Heart left ventricle (tissue), 16 donors: Measurements from ENCODE around the gene ARHGAP33. TPM values are rescaled to one million over a fixed set of nuclear protein-coding genes. Genes with fewer than 3 reads are reported as not detected.
A peak's percentile ranks its signal among the peaks of the same experiment; 100 is the strongest.

Experiments used
- ATAC-seq, 4 donors: fragments of 200-7000 bp; cut with Tn5 transposase; one replicate each; pipeline ENCODE4 v1.9.1; 2020 to 2022; ENCODE audit warnings: moderate library complexity in 4 of 4, mild to moderate bottlenecking in 3 of 4, moderate number of reproducible peaks in 1 of 4
- DNase-seq, 5 donors: peaks; one replicate each; pipeline ENCODE4 v3.0.0-alpha.2; 2020
- H3K27ac ChIP-seq, 12 donors: fragments of 200-600 bp; sonication (generic) in 4 of 12; one replicate each; pipeline versions ENCODE4 v1.5.0 to v1.8.0; 2016 to 2022; ENCODE audit warnings: mild to moderate bottlenecking in 2 of 12
- H3K27me3 ChIP-seq, 9 donors: fragments of 200-600 bp; sonication (generic) in 2 of 9; one replicate each; pipeline versions ENCODE4 v1.5.1 to v1.8.0; 2016 to 2022; ENCODE audit warnings: mild to moderate bottlenecking in 3 of 9
- H3K36me3 ChIP-seq, 9 donors: fragments of 200-600 bp; sonication (generic) in 2 of 9; one replicate each; pipeline versions ENCODE4 v1.5.0 to v1.8.0; 2018 to 2022; ENCODE audit warnings: mild to moderate bottlenecking in 2 of 9
- H3K4me1 ChIP-seq, 12 donors: fragments of 200-600 bp; sonication (generic) in 4 of 12; one replicate each; pipeline versions ENCODE4 v1.5.0 to v1.8.0; 2016 to 2022; ENCODE audit warnings: mild to moderate bottlenecking in 3 of 12
- H3K4me3 ChIP-seq, 12 donors: fragments of 200-600 bp; sonication (generic) in 4 of 12; one replicate each; pipeline versions ENCODE4 v1.5.0 to v1.8.0; 2017 to 2022; ENCODE audit warnings: mild to moderate bottlenecking in 9 of 12, moderate library complexity in 4 of 12
- H3K9me3 ChIP-seq, 12 donors: fragments of 200-600 bp; sonication (generic) in 4 of 12; one replicate each; pipeline versions ENCODE4 v1.5.0 to v1.8.0; 2016 to 2022; ENCODE audit warnings: mild to moderate bottlenecking in 1 of 12
- POLR2A ChIP-seq, 2 donors: fragments of 450-650 bp; IDR thresholded peaks; one replicate each; pipeline ENCODE4 v1.6.1; 2017; ENCODE audit warnings: antibody characterized with exemption in 2 of 2, mild to moderate bottlenecking in 2 of 2, moderate library complexity in 2 of 2
- WGBS, 4 donors: extraction: QIAGEN DNeasy Blood & Tissue Kit in 2 of 4; methylation state at CpG; one replicate each; pipeline versions ENCODE4 v1.1.5 to v1.1.7; 2013 to 2018; 5-methylcytosine and 5-hydroxymethylcytosine counted together
- intact Hi-C, 10 donors: fragments of 100-400 bp; cut with DNase I; formaldehyde crosslinking; loops; one replicate each; pipeline versions ENCODE4 v1.11.1 to v1.14.2; 2022
- polyA plus RNA-seq, 2 donors: library from polyadenylated mRNA; stranded (reverse); fragments of 200-250 nt; gene quantifications; one replicate each; pipeline ENCODE4 v1.2.3, GENCODE V29; 2013
- total RNA-seq, 9 donors: library from RNA; depleted of rRNA in 2 of 9; stranded (reverse); fragments of >200 nt in 2 of 9; fragmentation: NEBNext Ultra II Directional in 3 of 9; extraction: Animal tissue kit (Norgen Biotek cat#: 25700) in 3 of 9; gene quantifications; one replicate each; pipeline versions ENCODE4 v1.1.0 to v1.2.4, GENCODE V29; 2016 to 2023
- TF ChIP-seq, protein P1 (sequence below), 12 donors: fragments of 200-600 bp; sonication (generic) in 4 of 12; IDR thresholded peaks; one replicate each; pipeline versions ENCODE4 v1.5.0 to v1.8.0; 2018 to 2022; ENCODE audit warnings: antibody characterized with exemption in 12 of 12, mild to moderate bottlenecking in 5 of 12
- donor health status: ischemic (EF 13 %, LVEDD 7.1; RV severe dilation, severe dysfunction).
- donor health status: healthy with polysubstance abuse.
- donor health status: DM: no; HTN: yes; CAD: no.
- donor health status: DM: no; HTN: no; CAD: no.
- donor health status: ischemic (EF 25% LVEDD 6.9; RV normal size, moderate dysfunction).
- donor health status: ischemic (EF 25% LVEDD 5.7; RV mildly dilated, moderate dysfunction).
- donor health status: healthy.
- donor health status: DM: yes; HTN: yes; CAD: no.
- donor health status: ischemic (EF 35%, LVEDD 5.7; RV mildly dilated, moderate dysfunction).
- donor health status: nonischemic (EF 11% LVEDD 7.7; RV severe dilation, severe dysfunction).
- donor health status: DM: yes; HTN: yes; CAD: no.
- donor health status: PGD.
- donor health status: ischemic (EF 29% LVEDD 5.4; RV normal size, mild dysfunction).
- donor health status: nonischemic (EF 23%, LVEDD 6.1; RV moderate dilation, normal function).

The ARHGAP33 gene
- total and polyA plus RNA-seq, 11 donors = 0.50 to 7.8 (median 3.4) TPM

GRCh38 chr19:35753634-35754369 is 21.6 kb upstream of the ARHGAP33 start:
- Histone ChIP-seq H3K4me1 (peaks cover 2 to 60% (median 43%) of the 10 kb centered on the region in 12 donors), H3K4me3 (no peak overlapping the region), H3K27ac (peak overlapping the region in 5 of 12 donors; percentile 94 to 100 (median 99)), H3K36me3 (peaks cover 0 to 33% (median 21%) of the 10 kb centered on the region in 9 donors), H3K27me3 (no peaks in the 10 kb centered on the region), H3K9me3 (no peaks in the 10 kb centered on the region)
- no peak for TF ChIP-seq POLR2A (IDR thresholded peaks at IDR 0.05)
- TF ChIP-seq, protein P1, sequence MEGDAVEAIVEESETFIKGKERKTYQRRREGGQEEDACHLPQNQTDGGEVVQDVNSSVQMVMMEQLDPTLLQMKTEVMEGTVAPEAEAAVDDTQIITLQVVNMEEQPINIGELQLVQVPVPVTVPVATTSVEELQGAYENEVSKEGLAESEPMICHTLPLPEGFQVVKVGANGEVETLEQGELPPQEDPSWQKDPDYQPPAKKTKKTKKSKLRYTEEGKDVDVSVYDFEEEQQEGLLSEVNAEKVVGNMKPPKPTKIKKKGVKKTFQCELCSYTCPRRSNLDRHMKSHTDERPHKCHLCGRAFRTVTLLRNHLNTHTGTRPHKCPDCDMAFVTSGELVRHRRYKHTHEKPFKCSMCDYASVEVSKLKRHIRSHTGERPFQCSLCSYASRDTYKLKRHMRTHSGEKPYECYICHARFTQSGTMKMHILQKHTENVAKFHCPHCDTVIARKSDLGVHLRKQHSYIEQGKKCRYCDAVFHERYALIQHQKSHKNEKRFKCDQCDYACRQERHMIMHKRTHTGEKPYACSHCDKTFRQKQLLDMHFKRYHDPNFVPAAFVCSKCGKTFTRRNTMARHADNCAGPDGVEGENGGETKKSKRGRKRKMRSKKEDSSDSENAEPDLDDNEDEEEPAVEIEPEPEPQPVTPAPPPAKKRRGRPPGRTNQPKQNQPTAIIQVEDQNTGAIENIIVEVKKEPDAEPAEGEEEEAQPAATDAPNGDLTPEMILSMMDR (IDR thresholded peaks at IDR 0.05) = no peak
- DNase-seq (peak in 1 of 5 donors; percentile 42), ATAC-seq (no peak)
- intact Hi-C loops = loop anchor here in 1 of 10 donors (10.0 kb wide), 1 partner anchor 391 kb away; the partner anchor contains the start of gene CAPNS1
- WGBS, 4 donors = 81 to 93% (median 91%) methylated on average over 12 to 20 of the region's 20 CpGs

DNA sequence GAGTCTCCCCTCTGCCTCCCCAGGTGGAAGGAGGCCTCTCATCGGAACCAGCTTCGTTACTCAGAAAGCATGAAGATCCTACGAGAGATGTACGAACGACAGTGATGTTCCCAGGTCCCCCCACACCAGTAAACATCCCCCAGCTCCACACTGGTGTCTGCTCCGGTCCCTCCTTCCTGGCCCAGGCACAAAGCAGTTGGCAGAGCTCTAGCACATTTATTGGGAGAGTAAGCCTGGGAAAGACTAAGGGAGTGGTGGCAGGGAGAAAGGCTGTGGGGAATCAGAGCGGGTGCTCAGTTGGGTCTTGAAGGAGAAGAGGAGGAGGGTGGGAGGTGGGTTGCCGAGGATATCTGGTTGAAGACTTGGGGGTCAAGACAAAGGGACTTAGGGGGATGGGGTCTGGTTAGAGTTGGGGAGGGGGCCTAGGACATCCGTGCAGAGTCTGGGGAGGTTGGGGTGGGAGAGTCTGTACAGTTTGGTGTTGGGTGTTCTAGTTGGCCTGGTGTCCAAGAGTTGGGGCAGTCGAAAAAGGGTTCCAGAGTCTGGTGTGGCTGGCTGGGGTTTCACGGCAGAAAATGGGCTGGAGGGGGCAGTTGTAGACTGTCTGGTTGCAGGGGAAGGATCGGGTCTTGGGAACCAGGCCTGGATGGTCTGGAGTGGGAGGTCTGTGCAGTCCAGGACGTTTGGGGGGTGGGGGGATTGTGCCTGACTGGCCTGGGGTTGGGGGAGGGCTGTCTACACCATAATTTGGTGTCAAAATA is 20.8 kb upstream of the ARHGAP33 start:
- intact Hi-C loops = loop anchor here in 2 of 10 donors (5.0 to 10.0 kb wide), 2 partner anchors 178 to 390 kb away; partner anchors contain the start of gene CAPNS1 (in 1 of the 2)
- whole genome bisulfite sequencing, 4 donors = 75 to 84% (median 82%) methylated on average over 13 of the region's 13 CpGs
- TF ChIP-seq, protein P1 (IDR thresholded peaks at IDR 0.05) = no peak
- TF ChIP-seq POLR2A (IDR thresholded peaks at IDR 0.05) = no peak

GRCh38 chr19:35755131-35755549 is 20.2 kb upstream of the ARHGAP33 start:
- TF ChIP-seq, protein P1 (IDR thresholded peaks at IDR 0.05) = no peak
- no peak for TF ChIP-seq POLR2A (IDR thresholded peaks at IDR 0.05)
- intact Hi-C loops = loop anchor here in 2 of 10 donors (5.0 to 10.0 kb wide), 2 partner anchors 177 to 390 kb away; partner anchors contain the start of gene CAPNS1 (in 1 of the 2)
- DNase-seq (no peak), ATAC-seq (peak in 2 of 4 donors; percentile 22 to 31)
- no peaks in the 10 kb centered on the region for H3K9me3 ChIP-seq
- peaks cover 0 to 53% (median 39%) of the 10 kb centered on the region in 12 donors for H3K4me1 ChIP-seq
- peak overlapping the region in 11 of 12 donors; percentile 58 to 99 (median 75) for H3K4me3 ChIP-seq
- peaks cover 0 to 34% (median 21%) of the 10 kb centered on the region in 9 donors for H3K36me3 ChIP-seq
- 36 to 57% (median 47%) methylated on average over 12 to 17 of the region's 17 CpGs for WGBS, 4 donors
- H3K27ac ChIP-seq = peak overlapping the region; percentile 88 to 100 (median 96)
- H3K27me3 ChIP-seq = no peaks in the 10 kb centered on the region

More for the DNA sequence above, 20.8 kb upstream of the ARHGAP33 start:
- Histone ChIP-seq H3K27ac (peak overlapping the region; percentile 88 to 100 (median 96)), H3K36me3 (peaks cover 0 to 33% (median 21%) of the 10 kb centered on the region in 9 donors), H3K27me3 (no peaks in the 10 kb centered on the region), H3K9me3 (no peaks in the 10 kb centered on the region), H3K4me1 (peaks cover 2 to 59% (median 41%) of the 10 kb centered on the region in 12 donors), H3K4me3 (peak overlapping the region in 2 of 12 donors; percentile 70 to 74)
- ATAC-seq = no peak
- peak in 1 of 5 donors; percentile 28 for DNase-seq
